SK-N-SH treated with all-trans-retinoic acid at 6 μM for 48 hours (cell line): Measurements from ENCODE around the gene C2CD4D.

ENCODE experiments used
- ATAC-seq: fragments of 200-7000 bp; cut with Tn5 transposase; 3 replicates; pipeline ENCODE4 v1.9.1; 2020; ENCODE audit warnings: mild to moderate bottlenecking, moderate library complexity
- ARNTL ChIP-seq: fragments of 450-650 bp; formaldehyde crosslinking; IDR thresholded peaks from 2 replicates; pipeline ENCODE4 v1.5.0; 2020; ENCODE audit warnings: low read depth, mild to moderate bottlenecking, moderate library complexity, borderline replicate concordance
- BACH2 ChIP-seq: fragments of 250-450 bp; sonication (Bioruptor Pico); IDR thresholded peaks from 2 replicates; pipeline ENCODE4 v1.9.0; 2021; ENCODE audit warnings: mild to moderate bottlenecking, borderline replicate concordance
- CSDC2 ChIP-seq: fragments of 250-450 bp; sonication (Bioruptor Pico); IDR thresholded peaks from 2 replicates; pipeline ENCODE4 v1.5.0; 2020; ENCODE audit warnings: mild to moderate bottlenecking, moderate library complexity
- ESRRG ChIP-seq: fragments of 250-450 bp; sonication (Bioruptor Pico); IDR thresholded peaks from 2 replicates; pipeline ENCODE4 v1.6.1; 2021; ENCODE audit warnings: mild to moderate bottlenecking
- GLIS3 ChIP-seq: fragments of 250-450 bp; sonication (Bioruptor Pico); IDR thresholded peaks from 2 replicates; pipeline ENCODE4 v1.5.0; 2020; ENCODE audit warnings: mild to moderate bottlenecking, moderate library complexity
- ISL1 ChIP-seq: fragments of 250-450 bp; sonication (Bioruptor Pico); IDR thresholded peaks from 2 replicates; pipeline ENCODE4 v2.1.2; 2022; ENCODE audit warnings: mild to moderate bottlenecking, moderate library complexity
- OSR1 ChIP-seq: fragments of 250-450 bp; sonication (Bioruptor Pico); IDR thresholded peaks from 2 replicates; pipeline ENCODE4 v1.8.0; 2022; ENCODE audit warnings: moderate library complexity, mild to moderate bottlenecking, inconsistent platforms
- PPARA ChIP-seq: fragments of 250-450 bp; sonication (Bioruptor Pico); IDR thresholded peaks from 2 replicates; pipeline ENCODE4 v1.5.0; 2020; ENCODE audit warnings: mild to moderate bottlenecking, borderline replicate concordance
- RARB ChIP-seq: fragments of 250-450 bp; sonication (Bioruptor Pico); IDR thresholded peaks from 2 replicates; pipeline ENCODE4 v1.8.0; 2021; ENCODE audit warnings: mild to moderate bottlenecking, moderate library complexity
- SNAI2 ChIP-seq: fragments of 250-450 bp; sonication (Bioruptor Pico); IDR thresholded peaks from 2 replicates; pipeline ENCODE4 v1.5.0; 2020; ENCODE audit warnings: mild to moderate bottlenecking, moderate library complexity
- TCF4 ChIP-seq: fragments of 250-450 bp; sonication (Bioruptor Pico); IDR thresholded peaks from 2 replicates; pipeline ENCODE4 v1.8.0; 2021; ENCODE audit warnings: mild to moderate bottlenecking, moderate library complexity, borderline replicate concordance
- TOX ChIP-seq: fragments of 250-450 bp; sonication (Bioruptor Pico); IDR thresholded peaks from 2 replicates; pipeline ENCODE4 v1.8.0; 2021; ENCODE audit warnings: mild to moderate bottlenecking, moderate library complexity, borderline replicate concordance
- ZC3H10 ChIP-seq: fragments of 250-450 bp; sonication (Bioruptor Pico); IDR thresholded peaks from 2 replicates; pipeline ENCODE4 v1.5.1; 2021; ENCODE audit warnings: mild to moderate bottlenecking, moderate library complexity
- ZFP3 ChIP-seq: fragments of 250-450 bp; sonication (Bioruptor Pico); IDR thresholded peaks from 2 replicates; pipeline ENCODE4 v1.5.0; 2020; ENCODE audit warnings: mild to moderate bottlenecking, moderate library complexity
- ZFP30 ChIP-seq: fragments of 450-650 bp; formaldehyde crosslinking; IDR thresholded peaks from 2 replicates; pipeline ENCODE4 v1.5.0; 2022; ENCODE audit warnings: mild to moderate bottlenecking, moderate library complexity
- ZNF70 ChIP-seq: fragments of 450-650 bp; formaldehyde crosslinking; IDR thresholded peaks from 2 replicates; pipeline ENCODE4 v1.5.0; 2020; ENCODE audit warnings: mild to moderate bottlenecking, moderate library complexity
- ZNF8 ChIP-seq: fragments of 450-650 bp; formaldehyde crosslinking; IDR thresholded peaks from 2 replicates; pipeline ENCODE4 v1.5.0; 2020; ENCODE audit warnings: mild to moderate bottlenecking, moderate library complexity
- TF ChIP-seq, protein P1 (sequence below): fragments of 250-450 bp; sonication (Bioruptor Pico); IDR thresholded peaks from 2 replicates; pipeline ENCODE4 v1.8.0; 2020; ENCODE audit warnings: mild to moderate bottlenecking, moderate library complexity, borderline replicate concordance
- TF ChIP-seq, protein P2 (sequence below): fragments of 250-450 bp; sonication (Bioruptor Pico); IDR thresholded peaks from 2 replicates; pipeline ENCODE4 v1.5.0; 2020; ENCODE audit warnings: mild to moderate bottlenecking, moderate library complexity
- TF ChIP-seq, protein P3 (sequence below): fragments of 250-450 bp; sonication (Bioruptor Pico); IDR thresholded peaks from 2 replicates; pipeline ENCODE4 v1.5.1; 2021; ENCODE audit warnings: mild to moderate bottlenecking, moderate library complexity
- TF ChIP-seq, protein P4 (sequence below): fragments of 250-450 bp; sonication (Bioruptor Pico); IDR thresholded peaks from 2 replicates; pipeline ENCODE4 v1.5.1; 2020; ENCODE audit warnings: low read depth, mild to moderate bottlenecking, moderate library complexity
- TF ChIP-seq, protein P5 (sequence below): fragments of 250-450 bp; sonication (Bioruptor Pico); IDR thresholded peaks from 2 replicates; pipeline ENCODE4 v1.8.0; 2021; ENCODE audit warnings: low read depth, mild to moderate bottlenecking, moderate library complexity, borderline replicate concordance

Gene C2CD4D

DNA sequence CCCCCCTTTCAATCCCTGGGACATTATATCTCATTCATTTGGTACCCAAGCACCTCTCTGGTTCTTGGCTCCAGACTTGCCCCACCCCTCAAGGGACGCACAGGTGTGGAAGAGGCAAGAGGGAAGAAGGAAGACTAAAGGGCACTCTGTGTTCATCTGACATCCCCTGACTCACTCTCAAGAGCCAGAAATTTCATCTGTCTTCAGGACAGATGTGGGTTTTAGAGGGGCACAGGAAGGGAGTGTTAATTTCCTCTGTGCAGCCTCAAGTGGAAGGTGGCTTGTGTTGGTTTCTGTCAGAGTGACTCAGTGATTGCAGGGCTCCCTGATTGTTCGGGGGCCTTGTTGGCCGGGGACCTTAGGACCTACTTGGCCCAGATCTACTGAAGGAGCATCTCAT, 2.4 kb downstream of the C2CD4D start:
- no peak for TF ChIP-seq ZNF8 (CRISPR knock-in tag)
- TF ChIP-seq CSDC2 (CRISPR knock-in tag) = no peak
- TF ChIP-seq OSR1 = no peak
- TF ChIP-seq ISL1 (CRISPR knock-in tag) = no peak
- no peak for TF ChIP-seq ZC3H10
- TF ChIP-seq GLIS3 (CRISPR knock-in tag) = no peak
- TF ChIP-seq, protein P1, sequence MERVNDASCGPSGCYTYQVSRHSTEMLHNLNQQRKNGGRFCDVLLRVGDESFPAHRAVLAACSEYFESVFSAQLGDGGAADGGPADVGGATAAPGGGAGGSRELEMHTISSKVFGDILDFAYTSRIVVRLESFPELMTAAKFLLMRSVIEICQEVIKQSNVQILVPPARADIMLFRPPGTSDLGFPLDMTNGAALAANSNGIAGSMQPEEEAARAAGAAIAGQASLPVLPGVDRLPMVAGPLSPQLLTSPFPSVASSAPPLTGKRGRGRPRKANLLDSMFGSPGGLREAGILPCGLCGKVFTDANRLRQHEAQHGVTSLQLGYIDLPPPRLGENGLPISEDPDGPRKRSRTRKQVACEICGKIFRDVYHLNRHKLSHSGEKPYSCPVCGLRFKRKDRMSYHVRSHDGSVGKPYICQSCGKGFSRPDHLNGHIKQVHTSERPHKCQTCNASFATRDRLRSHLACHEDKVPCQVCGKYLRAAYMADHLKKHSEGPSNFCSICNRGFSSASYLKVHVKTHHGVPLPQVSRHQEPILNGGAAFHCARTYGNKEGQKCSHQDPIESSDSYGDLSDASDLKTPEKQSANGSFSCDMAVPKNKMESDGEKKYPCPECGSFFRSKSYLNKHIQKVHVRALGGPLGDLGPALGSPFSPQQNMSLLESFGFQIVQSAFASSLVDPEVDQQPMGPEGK (CRISPR knock-in tag) = no peak
- no peak for TF ChIP-seq ZFP30 (CRISPR knock-in tag)
- no peak for TF ChIP-seq TOX (CRISPR knock-in tag)
- TF ChIP-seq ARNTL (CRISPR knock-in tag) = no peak
- no peak for TF ChIP-seq ZFP3 (CRISPR knock-in tag)
- no peak for ATAC-seq

DNA sequence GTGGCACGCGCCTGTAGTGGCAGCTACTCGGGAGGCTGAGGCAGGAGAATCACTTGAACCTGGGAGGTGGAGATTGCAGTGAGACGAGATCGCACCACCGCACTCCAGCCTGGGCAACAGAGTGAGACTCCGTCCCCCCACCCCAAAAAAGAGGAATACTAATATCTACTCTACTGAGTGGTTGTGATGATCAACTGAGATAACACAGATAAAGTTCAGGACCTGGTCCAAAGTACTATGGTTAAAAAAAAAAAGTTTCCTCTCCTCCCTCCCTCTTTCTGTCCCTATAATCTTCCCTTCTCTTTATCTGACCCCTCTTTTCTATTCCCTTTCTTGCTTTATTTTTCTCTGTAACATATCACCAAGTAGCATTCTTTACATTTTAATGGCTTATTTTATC, 4.0 kb downstream of the C2CD4D start:
- no peak for ATAC-seq
- no peak for TF ChIP-seq ZNF8 (CRISPR knock-in tag)
- no peak for TF ChIP-seq ISL1 (CRISPR knock-in tag)
- TF ChIP-seq, protein P2, sequence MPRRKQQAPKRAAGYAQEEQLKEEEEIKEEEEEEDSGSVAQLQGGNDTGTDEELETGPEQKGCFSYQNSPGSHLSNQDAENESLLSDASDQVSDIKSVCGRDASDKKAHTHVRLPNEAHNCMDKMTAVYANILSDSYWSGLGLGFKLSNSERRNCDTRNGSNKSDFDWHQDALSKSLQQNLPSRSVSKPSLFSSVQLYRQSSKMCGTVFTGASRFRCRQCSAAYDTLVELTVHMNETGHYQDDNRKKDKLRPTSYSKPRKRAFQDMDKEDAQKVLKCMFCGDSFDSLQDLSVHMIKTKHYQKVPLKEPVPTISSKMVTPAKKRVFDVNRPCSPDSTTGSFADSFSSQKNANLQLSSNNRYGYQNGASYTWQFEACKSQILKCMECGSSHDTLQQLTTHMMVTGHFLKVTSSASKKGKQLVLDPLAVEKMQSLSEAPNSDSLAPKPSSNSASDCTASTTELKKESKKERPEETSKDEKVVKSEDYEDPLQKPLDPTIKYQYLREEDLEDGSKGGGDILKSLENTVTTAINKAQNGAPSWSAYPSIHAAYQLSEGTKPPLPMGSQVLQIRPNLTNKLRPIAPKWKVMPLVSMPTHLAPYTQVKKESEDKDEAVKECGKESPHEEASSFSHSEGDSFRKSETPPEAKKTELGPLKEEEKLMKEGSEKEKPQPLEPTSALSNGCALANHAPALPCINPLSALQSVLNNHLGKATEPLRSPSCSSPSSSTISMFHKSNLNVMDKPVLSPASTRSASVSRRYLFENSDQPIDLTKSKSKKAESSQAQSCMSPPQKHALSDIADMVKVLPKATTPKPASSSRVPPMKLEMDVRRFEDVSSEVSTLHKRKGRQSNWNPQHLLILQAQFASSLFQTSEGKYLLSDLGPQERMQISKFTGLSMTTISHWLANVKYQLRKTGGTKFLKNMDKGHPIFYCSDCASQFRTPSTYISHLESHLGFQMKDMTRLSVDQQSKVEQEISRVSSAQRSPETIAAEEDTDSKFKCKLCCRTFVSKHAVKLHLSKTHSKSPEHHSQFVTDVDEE (CRISPR knock-in tag) = no peak
- no peak for TF ChIP-seq PPARA (CRISPR knock-in tag)
- TF ChIP-seq TCF4 = no peak
- TF ChIP-seq ZFP30 (CRISPR knock-in tag) = no peak
- TF ChIP-seq, protein P1 (CRISPR knock-in tag) = no peak
- TF ChIP-seq BACH2 = no peak
- TF ChIP-seq, protein P3, sequence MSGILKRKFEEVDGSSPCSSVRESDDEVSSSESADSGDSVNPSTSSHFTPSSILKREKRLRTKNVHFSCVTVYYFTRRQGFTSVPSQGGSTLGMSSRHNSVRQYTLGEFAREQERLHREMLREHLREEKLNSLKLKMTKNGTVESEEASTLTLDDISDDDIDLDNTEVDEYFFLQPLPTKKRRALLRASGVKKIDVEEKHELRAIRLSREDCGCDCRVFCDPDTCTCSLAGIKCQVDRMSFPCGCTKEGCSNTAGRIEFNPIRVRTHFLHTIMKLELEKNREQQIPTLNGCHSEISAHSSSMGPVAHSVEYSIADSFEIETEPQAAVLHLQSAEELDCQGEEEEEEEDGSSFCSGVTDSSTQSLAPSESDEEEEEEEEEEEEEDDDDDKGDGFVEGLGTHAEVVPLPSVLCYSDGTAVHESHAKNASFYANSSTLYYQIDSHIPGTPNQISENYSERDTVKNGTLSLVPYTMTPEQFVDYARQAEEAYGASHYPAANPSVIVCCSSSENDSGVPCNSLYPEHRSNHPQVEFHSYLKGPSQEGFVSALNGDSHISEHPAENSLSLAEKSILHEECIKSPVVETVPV (CRISPR knock-in tag) = no peak
- no peak for TF ChIP-seq SNAI2
- TF ChIP-seq, protein P4, sequence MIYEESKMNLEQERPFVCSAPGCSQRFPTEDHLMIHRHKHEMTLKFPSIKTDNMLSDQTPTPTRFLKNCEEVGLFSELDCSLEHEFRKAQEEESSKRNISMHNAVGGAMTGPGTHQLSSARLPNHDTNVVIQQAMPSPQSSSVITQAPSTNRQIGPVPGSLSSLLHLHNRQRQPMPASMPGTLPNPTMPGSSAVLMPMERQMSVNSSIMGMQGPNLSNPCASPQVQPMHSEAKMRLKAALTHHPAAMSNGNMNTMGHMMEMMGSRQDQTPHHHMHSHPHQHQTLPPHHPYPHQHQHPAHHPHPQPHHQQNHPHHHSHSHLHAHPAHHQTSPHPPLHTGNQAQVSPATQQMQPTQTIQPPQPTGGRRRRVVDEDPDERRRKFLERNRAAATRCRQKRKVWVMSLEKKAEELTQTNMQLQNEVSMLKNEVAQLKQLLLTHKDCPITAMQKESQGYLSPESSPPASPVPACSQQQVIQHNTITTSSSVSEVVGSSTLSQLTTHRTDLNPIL (CRISPR knock-in tag) = no peak
- TF ChIP-seq ARNTL (CRISPR knock-in tag) = no peak
- TF ChIP-seq ZNF70 (CRISPR knock-in tag) = no peak
- no peak for TF ChIP-seq CSDC2 (CRISPR knock-in tag)

DNA sequence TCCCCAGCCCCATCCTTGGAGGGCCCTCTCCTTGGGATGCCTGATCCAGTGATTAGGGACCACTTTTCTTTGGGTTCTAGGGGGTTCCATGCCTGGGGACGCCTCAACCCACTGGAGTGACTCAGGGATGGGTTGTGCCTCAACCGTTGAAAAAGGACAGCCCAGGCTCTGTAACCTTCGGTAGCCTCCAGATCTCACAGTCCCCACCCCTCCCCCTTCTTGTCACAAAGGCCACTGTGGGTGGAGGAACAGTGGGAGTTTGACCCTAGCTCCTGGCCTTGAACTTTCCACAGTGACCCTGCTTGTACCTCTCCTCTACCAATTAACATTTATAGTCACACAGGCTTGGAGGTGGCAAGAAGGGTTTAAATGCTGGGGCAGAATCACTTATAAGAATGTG, 5.4 kb downstream of the C2CD4D start:
- ATAC-seq = no peak
- TF ChIP-seq SNAI2 (no peak), CSDC2 (CRISPR knock-in tag) (no peak), ESRRG (CRISPR knock-in tag) (no peak), OSR1 (no peak), BACH2 (no peak), RARB (CRISPR knock-in tag) (no peak)
- TF ChIP-seq, protein P2 (CRISPR knock-in tag) = no peak
- TF ChIP-seq, protein P5, sequence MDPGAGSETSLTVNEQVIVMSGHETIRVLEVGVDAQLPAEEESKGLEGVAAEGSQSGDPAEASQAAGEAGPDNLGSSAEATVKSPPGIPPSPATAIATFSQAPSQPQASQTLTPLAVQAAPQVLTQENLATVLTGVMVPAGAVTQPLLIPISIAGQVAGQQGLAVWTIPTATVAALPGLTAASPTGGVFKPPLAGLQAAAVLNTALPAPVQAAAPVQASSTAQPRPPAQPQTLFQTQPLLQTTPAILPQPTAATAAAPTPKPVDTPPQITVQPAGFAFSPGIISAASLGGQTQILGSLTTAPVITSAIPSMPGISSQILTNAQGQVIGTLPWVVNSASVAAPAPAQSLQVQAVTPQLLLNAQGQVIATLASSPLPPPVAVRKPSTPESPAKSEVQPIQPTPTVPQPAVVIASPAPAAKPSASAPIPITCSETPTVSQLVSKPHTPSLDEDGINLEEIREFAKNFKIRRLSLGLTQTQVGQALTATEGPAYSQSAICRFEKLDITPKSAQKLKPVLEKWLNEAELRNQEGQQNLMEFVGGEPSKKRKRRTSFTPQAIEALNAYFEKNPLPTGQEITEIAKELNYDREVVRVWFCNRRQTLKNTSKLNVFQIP (CRISPR knock-in tag) = no peak
- TF ChIP-seq, protein P1 (CRISPR knock-in tag) = no peak
